SK-N-SH (cell line): Measurements from ENCODE around the gene TMEM109. TPM values are rescaled to one million over a fixed set of nuclear protein-coding genes. Genes with fewer than 3 reads are reported as not detected.

Source experiments
- CTCF ChIA-PET: fragments of 300-600, 350-600 bp; formaldehyde crosslinking; extraction: SDS; loops from one replicate; lab custom pipeline; 2021; lab: Yijun Ruan, JAX
- POLR2A ChIA-PET: fragments of 350-600 bp; sonication (Branson Sonifier 250); formaldehyde crosslinking; extraction: SDS; loops from one replicate; lab custom pipeline; 2020; ENCODE audit warnings: antibody characterized with exemption, inconsistent platforms; lab: Yijun Ruan, JAX
- DNase-seq: peaks from one replicate; pipeline ENCODE4 v3.0.0; 2012
- H2AFZ ChIP-seq: fragments of 200-600 bp; sonication (generic); 2 replicates; pipeline ENCODE4 v1.8.1; 2016; ENCODE audit warnings: antibody characterized with exemption, mild to moderate bottlenecking, low read depth
- H3F3A ChIP-seq: fragments of 200-600 bp; sonication (generic); replicated peaks from 2 replicates; pipeline ENCODE3; 2016; ENCODE audit warnings: antibody characterized with exemption, mild to moderate bottlenecking; ENCODE audit not compliant: insufficient read depth
- H3K27ac ChIP-seq, 2 experiments: fragments of 200-500 bp in 1 of 2; fragments of 200-600 bp in 1 of 2; sonication (Bioruptor generic) in 1 of 2; sonication (generic), shearing (Covaris generic) in 1 of 2; 2 replicates each; pipeline versions ENCODE4 v1.5.1 to v1.6.1; 2014 to 2016; ENCODE audit warnings: low read depth in 2 of 2, inconsistent platforms in 1 of 2, low read length in 1 of 2, mild to moderate bottlenecking in 1 of 2, mixed read lengths in 1 of 2
- H3K27me3 ChIP-seq: fragments of 200-600 bp; sonication (generic), shearing (Covaris generic); 2 replicates; pipeline ENCODE4 v1.6.1; 2016; ENCODE audit warnings: mixed run types; ENCODE audit not compliant: insufficient read depth
- H3K36me3 ChIP-seq, 2 experiments: fragments of 200-500 bp in 1 of 2; fragments of 200-600 bp in 1 of 2; sonication (Bioruptor generic) in 1 of 2; sonication (generic) in 1 of 2; replicated peaks in 1 of 2; 2 replicates each; pipeline versions ENCODE3 to v1.5.1; 2014 to 2016; ENCODE audit warnings: low read length in 1 of 2, mild to moderate bottlenecking in 1 of 2; ENCODE audit not compliant: insufficient read depth in 2 of 2, control insufficient read depth in 1 of 2
- H3K4me1 ChIP-seq, 2 experiments: fragments of 200-500 bp in 1 of 2; fragments of 200-600 bp in 1 of 2; sonication (Bioruptor generic) in 1 of 2; sonication (generic), shearing (Covaris generic) in 1 of 2; 2 replicates each; pipeline versions ENCODE4 v1.5.1 to v1.6.1; 2014 to 2016; ENCODE audit warnings: low read depth in 1 of 2, low read length in 1 of 2, mixed run types in 1 of 2; ENCODE audit not compliant: insufficient read depth in 2 of 2, control insufficient read depth in 1 of 2
- H3K4me2 ChIP-seq: fragments of 200-600 bp; sonication (generic), shearing (Covaris generic); 2 replicates; pipeline ENCODE4 v1.6.1; 2017; ENCODE audit warnings: mixed run types
- H3K4me3 ChIP-seq, 2 experiments: fragments of 200-500 bp in 1 of 2; fragments of 200-600 bp in 1 of 2; sonication (Bioruptor generic) in 1 of 2; sonication (generic), shearing (Covaris generic) in 1 of 2; 2 replicates each; pipeline versions ENCODE4 v1.5.1 to v1.8.1; 2014 to 2016; ENCODE audit warnings: low read depth in 2 of 2, inconsistent platforms in 1 of 2, low read length in 1 of 2, mild to moderate bottlenecking in 1 of 2, mixed read lengths in 1 of 2, moderate library complexity in 1 of 2
- H3K79me2 ChIP-seq: fragments of 200-600 bp; sonication (generic); 2 replicates; pipeline ENCODE4 v1.8.1; 2017; ENCODE audit warnings: mild to moderate bottlenecking; ENCODE audit not compliant: insufficient read depth
- H3K9ac ChIP-seq: fragments of 200-600 bp; sonication (generic); 2 replicates; pipeline ENCODE4 v1.6.1; 2017; ENCODE audit warnings: mixed run types
- H3K9me2 ChIP-seq: fragments of 200-600 bp; sonication (generic); 2 replicates; pipeline ENCODE4 v1.6.1; 2017; ENCODE audit warnings: mixed run types
- H3K9me3 ChIP-seq: fragments of 200-600 bp; sonication (generic); 2 replicates; pipeline ENCODE4 v1.6.1; 2017; ENCODE audit warnings: mixed run types, mild to moderate bottlenecking, moderate library complexity
- H4K20me1 ChIP-seq: fragments of 200-600 bp; sonication (generic); 2 replicates; pipeline ENCODE4 v1.6.1; 2017; ENCODE audit warnings: mild to moderate bottlenecking, mixed run types; ENCODE audit not compliant: insufficient read depth
- CHD2 ChIP-seq: fragments of 150-350 bp; IDR thresholded peaks from 2 replicates; pipeline ENCODE4 v1.6.1; 2018; ENCODE audit warnings: low read length; ENCODE audit not compliant: partially characterized antibody
- CTCF ChIP-seq: fragments of 200-600 bp; sonication (generic); IDR thresholded peaks from 2 replicates; pipeline ENCODE4 v1.6.1; 2017; ENCODE audit warnings: antibody characterized with exemption, mild to moderate bottlenecking, moderate library complexity
- EP300 ChIP-seq, 2 experiments: IDR thresholded peaks; 2 replicates each; pipeline versions ENCODE4 v1.4.0 to v1.6.1; 2012; ENCODE audit warnings: borderline replicate concordance in 1 of 2, low read depth in 1 of 2, low read length in 1 of 2
- EZH2phosphoT487 ChIP-seq: fragments of 200-600 bp; sonication (generic); IDR thresholded peaks from 2 replicates; pipeline ENCODE4 v1.6.1; 2017; ENCODE audit warnings: low read depth, mixed run types, mild to moderate bottlenecking, antibody characterized with exemption, moderate library complexity, borderline replicate concordance
- FOSL2 ChIP-seq: IDR thresholded peaks from 2 replicates; pipeline ENCODE4 v1.4.0; 2012; ENCODE audit warnings: low read depth, mild to moderate bottlenecking, moderate library complexity, borderline replicate concordance
- FOXJ3 ChIP-seq: sonication (generic); formaldehyde crosslinking; IDR thresholded peaks from 2 replicates; pipeline ENCODE4 v1.5.1; 2020; ENCODE audit warnings: mild to moderate bottlenecking, missing genetic modification reagents
- GABPA ChIP-seq: IDR thresholded peaks from 2 replicates; pipeline ENCODE4 v1.4.0; 2012; ENCODE audit warnings: low read depth, mild to moderate bottlenecking
- GATA2 ChIP-seq: sonication (generic); formaldehyde crosslinking; IDR thresholded peaks from 2 replicates; pipeline ENCODE4 v1.5.0; 2020; ENCODE audit warnings: mild to moderate bottlenecking, missing genetic modification reagents
- JUND ChIP-seq: IDR thresholded peaks from 2 replicates; pipeline ENCODE4 v1.4.0; 2012
- NFIC ChIP-seq: IDR thresholded peaks from 2 replicates; pipeline ENCODE4 v1.4.0; 2012; ENCODE audit warnings: borderline replicate concordance
- NRF1 ChIP-seq: IDR thresholded peaks from 2 replicates; pipeline ENCODE4 v1.6.1; 2012; ENCODE audit warnings: low read depth, mild to moderate bottlenecking, low read length
- PBX3 ChIP-seq: IDR thresholded peaks from 2 replicates; pipeline ENCODE4; 2012
- RAD21 ChIP-seq: IDR thresholded peaks from 2 replicates; pipeline ENCODE4 v1.6.1; 2012; ENCODE audit warnings: mild to moderate bottlenecking, low read length
- RFX5 ChIP-seq: IDR thresholded peaks from 2 replicates; pipeline ENCODE4 v1.6.1; 2012; ENCODE audit warnings: mild to moderate bottlenecking, improper control_type of control experiment, low read length
- RXRA ChIP-seq: IDR thresholded peaks from 2 replicates; pipeline ENCODE4 v1.4.0; 2012; ENCODE audit warnings: low read depth, mild to moderate bottlenecking, borderline replicate concordance
- SIN3A ChIP-seq: IDR thresholded peaks from 2 replicates; pipeline ENCODE4 v1.6.1; 2012; ENCODE audit warnings: low read depth, mild to moderate bottlenecking, low read length, moderate library complexity, borderline replicate concordance
- SMC3 ChIP-seq: IDR thresholded peaks from 2 replicates; pipeline ENCODE4 v1.6.1; 2012; ENCODE audit warnings: low read depth, low read length, improper control_type of control experiment
- TAF1 ChIP-seq: IDR thresholded peaks from 2 replicates; pipeline ENCODE4 v1.6.1; 2012; ENCODE audit warnings: low read depth, mild to moderate bottlenecking, low read length, moderate library complexity, borderline replicate concordance
- YY1 ChIP-seq: IDR thresholded peaks from 2 replicates; pipeline ENCODE4 v1.4.0; 2012; ENCODE audit warnings: low read depth, mild to moderate bottlenecking
- WGBS: methylation state at CpG from one replicate; pipeline ENCODE4 v1.1.6; 2017; ENCODE audit warnings: low lambda C conversion rate; 5-methylcytosine and 5-hydroxymethylcytosine counted together
- polyA plus RNA-seq, 3 experiments: library from polyadenylated mRNA; depleted of rRNA; stranded (reverse); fragments of >200 nt; gene quantifications; 2 replicates each; pipeline ENCODE4 v1.2.3, GENCODE V29; 2012

Gene TMEM109
- polyA plus RNA-seq, 1 of the 3 experiments (the other 2 are of a cell fraction): 52.7 TPM

- POLR2A ChIA-PET: interaction anchor here (1.7 kb wide), 1 partner anchor 56 kb away, joined by 9 read pairs; no protein-coding TSS in a partner anchor
Observed at GRCh38 chr11:60887556-60887955, 26.4 kb upstream of the TMEM109 start.

More at GRCh38 chr11:60887556-60887955, 26.4 kb upstream of the TMEM109 start:
- no peak overlapping the region for H3K27ac ChIP-seq
- H3K9ac ChIP-seq: no peak overlapping the region
- H3K9me3 ChIP-seq: no peaks in the 10 kb centered on the region
- peaks cover 0 to 11% of the 10 kb centered on the region in 2 experiments; a peak in 1 of 4 replicates for H3K4me1 ChIP-seq
- H3K4me3 ChIP-seq: no peak overlapping the region; a peak in 1 of 4 replicates
- peaks cover 3% of the 10 kb centered on the region for H3F3A ChIP-seq
- no peaks in the 10 kb centered on the region for H4K20me1 ChIP-seq
- WGBS: 73% methylated on average over 5 of the region's 5 CpGs
- H3K36me3 ChIP-seq: peaks cover 0 to 11% of the 10 kb centered on the region in 2 experiments
- no peak overlapping the region for H3K4me2 ChIP-seq
- CTCF ChIA-PET: interaction anchor here (0.6 to 21.9 kb wide), 29 partner anchors 10 to 408 kb away, joined by 3 to 550 read pairs (median 5); partner anchors contain the start of genes CCDC86, PRPF19 and VWCE
- H3K27me3 ChIP-seq: no peaks in the 10 kb centered on the region
- TF ChIP-seq PBX3: no peak
- peak; percentile 17 for TF ChIP-seq CHD2
- peak; percentile 83 for TF ChIP-seq SMC3
- TF ChIP-seq SIN3A: no peak
- TF ChIP-seq CTCF: peak; percentile 67
- TF ChIP-seq YY1: no peak
- TF ChIP-seq JUND: no peak
- TF ChIP-seq RFX5: no peak
- TF ChIP-seq RAD21: peak; percentile 82
- TF ChIP-seq EP300 (IDR thresholded peaks at IDR 0.05; ENCODE audit: borderline replicate concordance in 1 of 2, low read depth in 1 of 2, low read length in 1 of 2): no peak
- TF ChIP-seq TAF1: no peak
- no peak for TF ChIP-seq FOXJ3 (CRISPR knock-in tag)
- no peak for TF ChIP-seq GABPA
- no peak for TF ChIP-seq RXRA
- TF ChIP-seq NRF1: no peak
- no peak for TF ChIP-seq EZH2phosphoT487
- TF ChIP-seq FOSL2: no peak
- TF ChIP-seq NFIC: no peak
- TF ChIP-seq GATA2: no peak
- no peak overlapping the region for H2AFZ ChIP-seq
- peak; percentile 63 for DNase-seq
- H3K9me2 ChIP-seq: no peaks in the 10 kb centered on the region
- no peaks in the 10 kb centered on the region for H3K79me2 ChIP-seq
